DMS153 treated with DMSO at 0.1 percent for 48 hours (cell line): ENCODE results near the gene TRIM46.
"Not testable (repeated sequence)": the region's sequence is repeated elsewhere in the genome, so short reads cannot be mapped to it uniquely, and the experiment has no call there.

Experiments
- DNase-seq: peaks from one replicate; lab custom pipeline; 2025; ENCODE audit not compliant: unreplicated experiment; lab: John Stamatoyannopoulos, UW

TRIM46 gene

GRCh38 chr1:155226188-155226909 lies 52.7 kb downstream of the TRIM46 start:
- DNase-seq: peak; percentile 70

GRCh38 chr1:155226910-155227260 lies 53.2 kb downstream of the TRIM46 start:
- DNase-seq: peak; percentile 59

- peak; percentile 100 for DNase-seq
Observed at GRCh38 chr1:155227261-155228095, 53.8 kb downstream of the TRIM46 start.

GRCh38 chr1:155228096-155228427 lies 54.4 kb downstream of the TRIM46 start:
- DNase-seq: no peak

GRCh38 chr1:155231302-155231701 lies 57.7 kb downstream of the TRIM46 start:
- not testable (repeated sequence) for DNase-seq

- DNase-seq: not testable (repeated sequence)
Observed at GRCh38 chr1:155232001-155232978, 58.6 kb downstream of the TRIM46 start.

- DNase-seq: not testable (repeated sequence)
Observed at GRCh38 chr1:155233502-155233901, 59.9 kb downstream of the TRIM46 start.
